Astrocyte of the cerebellum (primary cell): Measurements from ENCODE around the gene PTTG1.

Source experiments
- DNase-seq: peaks from one replicate; pipeline ENCODE4 v3.0.0-alpha.2; 2011; ENCODE audit warnings: low read depth
- H3K4me3 ChIP-seq: 2 replicates; pipeline ENCODE4 v1.5.1; 2011; ENCODE audit warnings: mild to moderate bottlenecking, low read depth, low read length, moderate library complexity
- CTCF ChIP-seq: IDR thresholded peaks from 2 replicates; pipeline ENCODE4 v1.5.1; 2012; ENCODE audit warnings: low read length, low read depth, moderate library complexity, mild to moderate bottlenecking; ENCODE audit errors: missing control alignments
- in situ Hi-C: cut with HindIII; loops from 2 replicates; pipeline ENCODE4 v1.10.0; 2017; ENCODE audit warnings: low sequenced_read_pairs

PTTG1 gene

GRCh38 chr5:160419458-160420330 lies 2.0 kb upstream of the PTTG1 start:
- peak overlapping the region; percentile 73 for H3K4me3 ChIP-seq
- no peak for DNase-seq
- in situ Hi-C loops = no loop called here
- no peak for TF ChIP-seq CTCF

- no peak for DNase-seq
- no peak for TF ChIP-seq CTCF
- no peak overlapping the region for H3K4me3 ChIP-seq
- in situ Hi-C loops = no loop called here
Measured at GRCh38 chr5:160420331-160420610, 1.4 kb upstream of the PTTG1 start.

GRCh38 chr5:160423099-160423498 lies 1.4 kb downstream of the PTTG1 start:
- in situ Hi-C loops = no loop called here
- no peak for TF ChIP-seq CTCF
- H3K4me3 ChIP-seq = peak overlapping the region; percentile 54
- DNase-seq = no peak

- in situ Hi-C loops = no loop called here
- TF ChIP-seq CTCF = no peak
- DNase-seq = no peak
- no peak overlapping the region for H3K4me3 ChIP-seq
Measured at GRCh38 chr5:160427607-160428006, 6.0 kb downstream of the PTTG1 start.

GRCh38 chr5:160432196-160432595 lies 10.5 kb downstream of the PTTG1 start:
- in situ Hi-C loops = no loop called here
- TF ChIP-seq CTCF = no peak
- H3K4me3 ChIP-seq = no peak overlapping the region
- DNase-seq = no peak

- in situ Hi-C loops = no loop called here
- no peak for TF ChIP-seq CTCF
- H3K4me3 ChIP-seq = no peak overlapping the region
- DNase-seq = no peak
Measured at GRCh38 chr5:160432787-160433186, 11.1 kb downstream of the PTTG1 start.
